GM12872 (cell line): ENCODE results near the gene LIF.

Experiments
- TF ChIP-seq, protein P1 (sequence below): IDR thresholded peaks from 3 replicates; pipeline ENCODE4 v1.5.1; 2011; ENCODE audit warnings: low read depth, mild to moderate bottlenecking, low read length, moderate library complexity; ENCODE audit not compliant: insufficient read depth

LIF gene

DNA sequence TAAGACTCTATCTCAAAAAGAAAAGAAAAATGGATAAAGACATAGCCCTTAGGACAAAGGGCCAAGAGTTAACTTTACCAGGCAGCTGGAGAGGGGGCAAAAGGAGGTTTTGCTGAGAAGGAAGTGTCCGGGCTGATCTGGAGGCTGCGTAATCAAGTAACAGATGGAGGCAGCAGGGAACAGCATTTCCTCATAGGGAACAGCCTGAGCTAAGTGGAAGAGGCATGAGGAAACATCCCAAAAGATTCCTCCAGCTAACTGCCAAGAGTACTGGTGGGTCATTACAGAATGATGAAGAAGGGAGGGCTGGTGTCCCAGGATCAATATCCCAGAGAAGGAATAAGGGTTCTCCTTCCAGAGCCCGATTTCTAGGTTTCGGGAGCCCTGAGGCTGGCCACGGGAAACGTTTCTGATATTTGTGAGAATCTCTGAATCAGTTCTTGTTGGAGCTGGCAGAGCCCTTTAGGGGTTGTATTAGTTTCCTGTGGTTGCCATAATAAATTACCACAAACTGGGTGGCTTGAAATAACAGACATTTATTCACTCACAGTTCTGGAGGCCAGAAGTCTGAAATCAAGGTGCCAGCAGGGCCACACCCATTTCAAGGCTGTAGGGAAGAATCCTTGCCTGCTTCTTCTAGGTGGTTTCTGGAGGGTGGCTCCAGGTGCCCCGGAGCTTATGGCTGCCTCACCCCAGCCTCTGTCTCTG, 21.2 kb downstream of the LIF start:
- TF ChIP-seq, protein P1, sequence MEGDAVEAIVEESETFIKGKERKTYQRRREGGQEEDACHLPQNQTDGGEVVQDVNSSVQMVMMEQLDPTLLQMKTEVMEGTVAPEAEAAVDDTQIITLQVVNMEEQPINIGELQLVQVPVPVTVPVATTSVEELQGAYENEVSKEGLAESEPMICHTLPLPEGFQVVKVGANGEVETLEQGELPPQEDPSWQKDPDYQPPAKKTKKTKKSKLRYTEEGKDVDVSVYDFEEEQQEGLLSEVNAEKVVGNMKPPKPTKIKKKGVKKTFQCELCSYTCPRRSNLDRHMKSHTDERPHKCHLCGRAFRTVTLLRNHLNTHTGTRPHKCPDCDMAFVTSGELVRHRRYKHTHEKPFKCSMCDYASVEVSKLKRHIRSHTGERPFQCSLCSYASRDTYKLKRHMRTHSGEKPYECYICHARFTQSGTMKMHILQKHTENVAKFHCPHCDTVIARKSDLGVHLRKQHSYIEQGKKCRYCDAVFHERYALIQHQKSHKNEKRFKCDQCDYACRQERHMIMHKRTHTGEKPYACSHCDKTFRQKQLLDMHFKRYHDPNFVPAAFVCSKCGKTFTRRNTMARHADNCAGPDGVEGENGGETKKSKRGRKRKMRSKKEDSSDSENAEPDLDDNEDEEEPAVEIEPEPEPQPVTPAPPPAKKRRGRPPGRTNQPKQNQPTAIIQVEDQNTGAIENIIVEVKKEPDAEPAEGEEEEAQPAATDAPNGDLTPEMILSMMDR, result no peak

DNA sequence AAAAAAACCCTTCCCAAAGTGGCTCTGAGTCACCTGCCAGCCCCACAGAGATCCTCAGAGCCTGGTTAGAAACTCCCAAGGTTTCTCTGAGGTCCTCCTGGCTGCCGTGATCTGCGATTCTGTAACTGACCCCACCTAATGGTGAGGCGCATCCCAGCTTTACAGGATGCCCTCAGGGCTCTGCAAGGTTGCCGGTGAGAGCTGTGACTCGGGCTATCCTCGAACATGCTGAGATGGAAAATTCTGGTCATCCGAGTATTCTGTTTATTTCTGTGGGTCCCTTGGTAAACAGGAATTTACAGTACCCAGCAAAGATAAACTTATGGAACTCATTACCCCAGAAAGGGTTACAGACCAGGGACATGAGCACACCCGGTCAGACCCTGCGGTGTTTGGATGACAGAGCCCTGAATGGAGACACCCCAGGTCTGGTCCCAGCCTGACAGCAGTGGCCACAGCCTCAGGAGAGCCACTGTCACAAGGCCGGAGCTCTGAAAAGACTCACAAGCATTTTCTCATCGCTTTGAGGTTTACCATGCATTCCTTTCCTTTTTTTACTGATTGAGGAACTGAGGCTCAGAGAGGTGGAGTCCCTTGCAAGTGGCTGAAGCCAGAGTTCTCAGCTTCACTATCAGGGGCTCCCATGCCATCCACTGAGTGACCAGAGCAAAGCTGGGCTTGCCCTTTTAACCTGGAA, 22.2 kb downstream of the LIF start:
- TF ChIP-seq, protein P1, result no peak

DNA sequence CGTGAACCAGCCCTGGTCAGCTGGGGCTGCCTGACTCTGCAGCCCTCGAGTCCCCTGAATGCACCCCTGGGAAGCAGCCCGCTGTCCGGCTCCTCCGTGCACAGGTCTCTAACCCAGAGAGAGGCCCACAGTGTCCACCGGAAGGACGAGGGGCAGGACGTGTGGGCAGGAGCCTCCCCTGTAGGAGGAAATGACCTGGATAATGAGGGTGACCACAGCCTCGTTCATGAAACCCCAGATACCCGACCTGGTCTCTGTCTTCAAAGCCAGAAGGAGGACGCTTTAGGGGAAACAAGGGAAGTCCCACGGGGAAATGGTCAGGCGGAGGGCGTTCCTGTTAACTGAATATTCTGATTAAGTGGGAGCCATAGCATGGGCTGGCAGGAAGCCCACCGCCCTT, 23.3 kb downstream of the LIF start:
- TF ChIP-seq, protein P1, result no peak

DNA sequence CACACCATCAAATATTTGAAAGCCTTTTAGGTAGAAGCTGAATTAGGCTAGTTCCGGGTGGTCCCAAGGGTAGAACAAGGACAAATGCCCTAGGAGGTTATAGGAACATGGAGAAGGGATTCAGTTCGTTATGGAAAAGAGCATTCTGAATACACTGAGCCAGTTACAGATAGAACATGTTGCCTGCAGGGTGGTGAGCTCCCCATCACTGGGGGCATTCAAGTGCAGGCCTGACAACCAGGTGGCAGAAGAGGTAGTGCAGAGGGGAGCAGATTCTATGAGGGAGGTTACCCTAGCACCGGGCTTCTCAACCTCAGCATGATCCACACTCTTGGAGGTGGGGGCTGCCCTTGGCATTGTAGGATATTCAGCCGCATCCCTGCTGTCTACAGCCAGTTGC, 24.2 kb downstream of the LIF start:
- TF ChIP-seq, protein P1, result no peak

DNA sequence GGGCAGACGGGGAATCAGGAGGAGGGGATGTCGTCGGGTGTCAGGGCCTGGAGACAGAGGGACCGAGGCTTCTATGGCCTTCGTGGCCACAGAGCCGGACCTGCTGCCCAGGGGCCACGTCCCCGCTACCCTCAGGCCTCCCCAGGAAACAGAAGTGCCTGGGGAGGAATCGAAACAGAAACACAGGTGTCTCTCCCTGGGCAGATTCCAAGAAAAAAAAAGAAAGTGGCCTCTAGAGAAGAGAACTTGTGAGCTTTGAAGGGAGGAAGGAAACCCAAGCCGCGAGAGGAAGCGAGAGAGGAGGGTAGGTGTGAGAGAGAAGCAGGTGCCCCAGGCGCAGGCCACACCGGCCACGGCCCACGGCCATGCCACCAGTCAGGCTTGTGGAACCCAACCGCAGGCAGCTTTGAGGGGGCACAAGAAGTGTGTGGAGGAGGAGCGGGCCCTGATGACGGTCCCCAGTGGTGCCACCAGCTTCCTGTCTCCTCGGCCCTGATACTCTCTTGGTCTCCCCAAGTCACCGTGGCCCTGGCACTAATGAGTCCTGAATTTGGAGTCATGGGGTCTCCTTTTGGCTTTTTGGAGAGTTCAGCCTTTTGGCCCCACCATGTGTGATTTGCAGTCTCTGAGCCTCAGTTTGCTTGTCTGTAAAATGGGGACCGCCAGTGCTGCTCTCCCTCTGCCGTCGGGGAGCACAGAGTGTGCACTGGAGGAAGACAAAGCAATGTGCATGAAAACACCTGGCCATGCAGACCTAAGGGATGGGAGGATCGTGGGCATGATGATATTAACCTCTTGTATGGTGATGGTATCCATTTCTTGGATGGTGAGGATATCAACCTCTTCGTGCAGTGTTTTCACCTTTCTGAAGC, 25.2 kb downstream of the LIF start:
- TF ChIP-seq, protein P1, result no peak

DNA sequence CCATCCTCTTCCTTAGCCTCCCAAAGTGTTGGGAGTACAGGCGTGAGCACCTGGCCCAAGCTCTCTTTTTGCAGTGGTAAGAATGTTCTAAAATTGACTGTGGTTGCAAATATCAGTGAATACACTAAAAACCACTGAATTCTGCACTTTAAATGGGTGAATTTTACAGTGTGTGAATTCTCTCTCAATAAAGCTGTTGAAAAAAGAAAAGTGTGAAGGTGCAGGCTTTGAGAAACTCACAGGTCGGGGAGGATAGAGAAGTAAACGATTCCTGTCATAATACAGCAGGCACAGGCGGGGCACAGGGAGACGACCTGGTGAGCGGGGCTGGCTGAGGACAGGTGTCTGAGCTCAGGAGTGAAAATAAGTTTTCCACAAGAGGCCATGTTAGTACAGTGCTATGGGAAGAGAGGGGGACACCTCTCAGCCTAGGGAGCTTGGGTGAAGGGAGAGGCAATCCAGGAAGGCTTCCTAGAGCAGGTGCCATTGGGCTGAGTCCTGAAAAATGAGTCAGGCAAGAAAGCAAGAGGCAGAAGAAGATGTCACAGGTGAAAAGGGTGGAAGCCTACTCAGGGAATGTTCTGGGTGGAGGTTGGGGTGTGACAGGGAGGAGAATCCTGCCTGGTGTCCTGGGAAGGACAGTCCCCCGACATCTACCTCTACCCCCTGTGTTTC, 26.1 kb downstream of the LIF start:
- TF ChIP-seq, protein P1, result no peak
